ENCODE data around the gene HERC4.
"Not testable (repeated sequence)": the region's sequence is repeated elsewhere in the genome, so short reads cannot be mapped to it uniquely, and the experiment has no call there.

HERC4 gene

DNA sequence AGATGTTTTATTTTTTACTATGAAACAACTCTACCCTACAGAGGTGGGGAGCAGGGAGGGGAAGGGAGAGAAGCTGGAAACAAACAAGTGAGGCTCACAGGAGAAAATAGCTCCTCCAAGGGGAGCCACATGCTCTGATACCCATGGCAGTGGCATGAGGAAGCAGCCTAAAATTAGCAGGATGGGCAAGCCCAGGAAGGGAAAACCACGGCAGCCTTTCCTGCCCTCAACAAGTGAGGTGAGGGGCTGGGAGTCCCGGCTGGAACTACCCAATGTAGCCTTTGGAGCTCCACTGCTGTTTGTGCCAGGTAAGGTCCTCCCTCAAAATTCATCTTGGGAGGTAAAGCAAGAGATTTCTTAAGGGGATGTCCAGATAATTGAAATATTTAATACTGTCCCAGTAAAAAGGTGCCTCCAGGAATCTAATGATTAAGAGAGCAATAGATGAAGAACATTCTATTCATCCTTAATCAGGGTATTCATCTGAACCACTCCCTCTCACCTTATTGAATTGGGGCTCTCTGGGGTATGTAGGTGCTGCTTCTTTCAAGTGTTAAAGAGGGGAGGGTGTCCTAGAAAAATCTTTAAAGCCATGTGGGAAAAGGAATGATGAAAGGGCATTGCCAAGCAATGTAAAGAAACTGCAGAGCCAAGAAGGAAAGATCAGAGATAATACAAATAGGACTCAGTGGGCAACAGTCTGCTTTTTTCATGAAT, 12.8 kb upstream of the HERC4 start:
- DNase-seq = no peak

DNA sequence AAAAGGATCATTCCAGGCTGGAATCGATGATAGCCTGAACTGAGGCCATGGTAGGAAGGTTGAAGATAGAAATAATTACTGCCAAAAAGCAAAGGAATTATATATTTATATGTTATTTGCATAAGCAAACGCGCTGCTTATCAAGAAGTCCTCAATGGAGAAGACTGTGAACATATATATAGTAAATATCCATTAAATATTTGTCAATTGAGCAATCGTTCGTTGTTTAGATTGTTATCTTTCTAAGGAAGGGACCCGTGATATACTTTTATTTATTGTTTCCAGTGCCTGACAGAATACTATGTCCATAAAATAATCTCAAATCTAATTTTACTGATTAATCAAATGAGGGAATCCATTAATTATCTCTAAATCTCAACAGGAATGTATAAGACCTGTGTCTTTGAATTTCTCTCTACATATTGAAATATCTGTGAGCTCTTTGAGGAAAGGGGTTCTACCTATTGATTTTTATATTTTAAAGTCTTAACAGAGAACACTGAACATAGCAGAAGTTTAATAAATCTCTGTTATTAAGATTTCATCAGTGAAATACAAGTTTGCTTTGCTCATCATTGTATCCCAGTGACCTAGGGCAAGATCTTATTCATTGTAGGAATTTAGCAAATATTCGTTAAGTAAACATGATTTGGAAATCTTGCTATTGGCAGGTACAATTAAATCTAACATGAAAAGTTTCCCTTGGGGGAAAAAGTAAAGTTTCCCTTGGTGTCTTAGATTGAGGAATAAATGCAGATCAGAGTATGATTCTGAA, 12.0 kb upstream of the HERC4 start:
- no peak for DNase-seq

DNA sequence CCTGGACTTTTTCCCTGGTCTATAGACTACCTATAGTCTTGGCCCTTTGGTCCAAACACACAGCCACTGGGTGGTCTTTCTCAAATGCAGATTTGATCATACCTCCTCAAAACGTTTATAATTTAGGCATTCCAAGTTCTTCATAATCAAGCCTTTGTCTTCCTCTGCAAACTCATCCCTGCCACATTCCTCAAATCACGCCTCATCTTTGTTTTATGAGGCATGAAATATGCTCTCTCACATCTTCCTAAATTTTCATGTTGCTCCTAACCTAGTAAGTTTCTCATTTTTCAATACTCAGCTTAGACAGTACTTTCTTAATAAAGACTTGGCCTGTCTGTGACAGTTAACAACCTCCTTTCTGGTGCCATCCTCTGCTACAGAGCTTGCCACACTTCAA, 10.9 kb upstream of the HERC4 start:
- DNase-seq = no peak

DNA sequence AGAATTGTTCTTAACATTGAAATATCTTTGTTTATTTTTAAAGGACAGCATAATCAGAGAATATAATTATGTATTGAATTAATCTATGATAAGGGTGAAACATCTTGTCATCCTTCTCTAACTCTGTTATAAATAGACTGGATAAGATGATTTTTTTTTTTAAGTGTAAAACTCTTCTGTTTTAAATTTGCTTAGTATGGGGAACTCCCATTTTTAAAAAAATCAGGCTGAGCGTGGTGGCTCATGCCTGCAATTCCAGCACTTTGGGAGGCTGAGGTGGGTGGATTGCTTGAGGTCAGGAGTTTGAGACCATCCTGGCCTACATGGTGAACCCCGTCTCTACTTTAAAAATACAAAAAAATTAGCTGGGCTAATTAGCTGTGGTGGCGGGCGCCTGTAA, 9.4 kb upstream of the HERC4 start:
- no peak for DNase-seq

DNA sequence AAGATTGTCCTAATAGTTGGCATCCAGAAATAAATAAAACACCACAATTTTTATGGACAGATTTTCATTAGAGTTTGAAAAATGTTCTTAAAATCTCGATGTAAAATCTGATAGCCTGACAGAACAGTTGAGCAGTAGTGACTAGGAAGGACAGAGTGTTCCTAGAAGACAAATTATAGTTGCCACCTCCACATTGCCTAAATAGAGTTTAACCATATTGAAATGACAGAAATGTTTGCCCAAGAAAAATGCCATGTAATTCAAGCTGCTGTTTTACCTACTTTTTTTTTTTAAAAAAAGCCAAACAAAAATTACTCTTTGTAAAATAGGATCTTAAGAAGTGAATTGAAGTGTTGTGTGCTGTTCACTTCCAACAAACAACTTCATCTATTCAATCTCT, 8.9 kb upstream of the HERC4 start:
- DNase-seq = no peak

DNA sequence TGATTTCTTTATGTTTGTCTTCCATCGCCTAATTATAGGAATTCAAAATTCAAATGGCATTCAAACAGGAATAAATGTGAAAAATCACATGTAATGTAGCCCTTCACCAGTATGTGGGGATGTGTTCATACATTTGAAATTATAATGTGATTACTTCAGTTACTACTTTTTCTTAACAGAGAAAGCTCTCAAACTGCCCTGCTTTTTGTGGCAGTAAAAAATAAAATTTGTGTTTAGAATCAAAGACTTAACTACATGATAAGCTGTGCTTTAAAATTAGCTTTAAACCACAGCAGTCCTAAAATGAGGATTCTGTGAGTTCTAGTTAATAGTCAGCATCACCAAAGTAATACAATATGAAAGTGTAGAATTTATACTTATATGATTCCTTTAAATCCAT, 7.8 kb upstream of the HERC4 start:
- no peak for DNase-seq

DNA sequence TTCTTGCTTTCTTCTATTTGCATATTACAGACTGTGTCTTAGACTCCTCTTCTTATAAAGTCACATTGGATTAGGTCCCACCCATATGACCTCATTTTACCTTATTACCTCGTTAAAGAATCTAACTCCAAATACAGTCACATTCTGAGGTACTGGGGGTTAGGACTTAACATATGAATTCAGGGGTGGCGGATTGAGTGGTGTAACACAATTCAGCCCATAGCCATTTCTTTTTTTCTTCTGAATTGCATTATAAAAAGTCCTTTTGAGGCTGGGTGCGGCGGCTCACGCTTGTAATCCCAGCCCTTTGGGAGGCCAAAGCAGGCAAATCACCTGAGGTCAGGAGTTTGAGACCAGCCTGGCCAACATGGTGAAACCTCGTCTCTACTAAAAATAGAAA, 6.8 kb upstream of the HERC4 start:
- no peak for DNase-seq

DNA sequence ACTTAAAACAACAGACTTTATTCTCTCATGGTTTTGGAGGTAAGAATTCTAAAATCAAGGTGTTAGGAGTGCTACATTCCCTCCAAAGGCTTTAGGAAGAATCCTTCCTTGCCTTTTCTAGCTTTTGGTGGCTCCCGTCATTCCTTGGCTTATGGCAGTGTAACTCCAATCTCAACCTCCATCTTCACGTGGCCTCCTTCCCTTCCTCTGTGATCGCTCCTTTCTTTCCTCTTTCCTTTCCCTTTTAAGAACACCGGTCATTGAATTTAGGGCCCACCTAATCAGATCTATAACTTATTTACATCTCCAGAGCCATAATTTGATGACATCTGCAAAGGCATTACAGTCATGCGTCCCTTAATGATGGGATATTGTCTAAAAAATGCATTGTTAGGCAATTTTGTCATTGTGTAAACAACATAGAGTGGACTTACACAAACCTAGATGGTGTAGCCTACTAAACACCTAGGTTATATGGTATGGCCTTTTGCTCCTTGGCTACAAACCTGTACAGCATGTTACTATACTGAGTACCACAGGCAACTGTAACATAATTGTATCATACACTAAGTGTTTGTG, 5.9 kb upstream of the HERC4 start:
- no peak for DNase-seq

DNA sequence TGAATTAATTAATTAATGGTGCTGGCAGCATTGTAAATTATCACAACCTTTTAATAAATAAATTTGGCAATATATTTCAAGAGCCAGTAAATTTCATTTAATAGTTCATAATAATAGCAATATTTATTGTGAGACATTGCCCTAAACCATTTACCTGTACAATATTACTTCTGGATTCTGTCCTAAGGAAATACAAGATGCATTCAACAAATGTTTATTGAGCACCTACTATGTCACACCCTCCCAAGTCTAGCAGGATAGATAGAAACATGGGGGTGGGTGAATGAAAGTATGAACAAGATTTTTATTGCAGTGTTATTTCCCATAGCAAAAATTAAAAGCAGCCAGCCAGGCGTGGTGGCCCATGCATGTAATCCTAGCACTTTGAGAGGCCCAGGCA, 4.4 kb upstream of the HERC4 start:
- DNase-seq = no peak

DNA sequence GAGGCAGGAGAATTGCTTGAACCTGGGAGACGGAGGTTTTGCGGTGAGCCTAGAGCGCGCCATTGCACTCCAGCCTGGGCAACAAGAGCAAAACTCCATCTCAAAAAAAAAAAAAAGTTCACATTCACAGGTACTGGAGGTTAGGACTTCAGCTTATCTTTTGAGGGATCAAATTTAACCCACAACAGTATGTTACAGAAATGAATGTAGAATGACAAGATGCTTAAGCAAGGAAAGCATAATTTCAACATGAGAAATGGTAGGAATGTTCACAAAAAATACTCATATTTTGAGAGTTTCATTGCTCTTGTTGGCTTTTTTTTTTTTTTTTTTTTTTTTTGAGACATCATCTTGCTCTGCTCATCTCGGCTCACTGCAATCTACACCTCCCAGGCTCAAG, 1.9 kb upstream of the HERC4 start:
- no peak for DNase-seq

DNA sequence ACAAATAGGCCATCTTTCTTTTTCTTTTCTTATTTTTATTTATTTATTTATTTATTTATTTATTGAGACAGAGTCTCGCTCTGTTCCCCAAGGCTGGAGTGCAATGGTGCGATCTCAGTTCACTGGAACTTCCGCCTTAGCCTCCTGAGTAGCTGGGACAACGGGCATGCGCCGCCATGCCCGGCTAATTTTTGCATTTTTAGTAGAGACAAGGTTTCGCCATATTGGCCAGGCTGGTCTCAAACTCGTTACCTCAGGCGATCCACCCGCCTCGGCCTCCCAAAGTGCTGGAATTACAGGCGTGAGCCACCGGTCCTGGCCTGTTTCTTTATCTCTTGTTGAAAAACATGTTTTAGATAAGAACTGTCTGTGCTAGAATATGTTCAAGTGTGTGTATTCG, 998 bp upstream of the HERC4 start:
- DNase-seq = not testable (repeated sequence)

DNA sequence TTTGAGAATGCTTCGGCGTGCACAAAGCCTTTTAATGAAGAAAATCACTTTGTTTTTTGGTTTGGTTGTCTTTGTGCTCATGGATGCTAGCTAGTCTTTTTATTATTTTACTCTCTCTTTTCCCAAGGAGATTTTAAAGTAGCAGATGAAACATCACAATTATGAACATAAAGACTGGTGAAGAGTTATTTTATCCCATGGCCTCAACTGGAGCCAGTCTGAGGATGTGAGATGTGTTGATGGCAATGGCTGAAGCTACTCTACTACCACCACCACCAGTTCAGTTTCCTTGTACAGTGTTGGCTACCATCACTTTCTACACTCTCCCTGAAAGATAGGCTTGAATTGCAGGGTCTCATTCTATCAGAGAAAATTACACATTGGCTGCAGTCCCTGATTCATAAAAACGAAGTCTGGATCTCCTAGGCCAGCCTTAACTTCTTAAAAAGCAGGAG, 494 bp upstream of the HERC4 start:
- DNase-seq = no peak

DNA sequence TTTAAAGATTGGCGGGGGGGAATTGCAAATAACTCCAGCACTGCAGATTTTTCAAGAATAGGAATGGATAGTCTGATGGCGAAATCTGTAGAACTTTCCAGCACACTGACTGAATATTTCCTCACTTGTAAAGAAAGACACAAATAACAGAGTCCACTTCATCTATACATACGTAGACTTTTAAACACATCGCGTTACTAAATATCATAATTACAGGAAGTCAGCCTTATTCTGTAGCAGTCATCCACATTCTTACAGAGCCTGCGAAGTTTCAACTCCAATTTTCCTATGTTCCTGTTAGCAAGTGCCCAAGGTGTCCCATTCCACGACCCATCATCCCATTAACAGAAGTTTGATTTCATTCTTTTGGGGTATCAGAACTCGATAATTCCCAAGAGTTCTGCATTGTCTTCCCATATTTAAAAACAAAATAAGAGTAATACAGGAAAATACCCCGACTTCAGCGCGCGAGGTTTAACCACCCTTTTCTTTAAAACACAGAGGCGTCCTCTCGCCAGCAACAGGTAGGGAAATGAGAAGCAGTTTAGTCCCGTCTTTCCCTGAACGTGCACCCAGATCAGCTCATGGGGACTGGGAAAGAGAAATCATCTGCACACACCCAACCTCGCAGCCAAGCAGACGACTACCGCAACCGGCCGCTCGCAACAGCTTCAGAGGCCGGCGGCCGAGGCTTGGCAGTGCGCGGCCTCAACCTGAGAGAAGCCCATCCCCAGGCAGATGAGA, 880 bp downstream of the HERC4 start:
- DNase-seq = no peak

DNA sequence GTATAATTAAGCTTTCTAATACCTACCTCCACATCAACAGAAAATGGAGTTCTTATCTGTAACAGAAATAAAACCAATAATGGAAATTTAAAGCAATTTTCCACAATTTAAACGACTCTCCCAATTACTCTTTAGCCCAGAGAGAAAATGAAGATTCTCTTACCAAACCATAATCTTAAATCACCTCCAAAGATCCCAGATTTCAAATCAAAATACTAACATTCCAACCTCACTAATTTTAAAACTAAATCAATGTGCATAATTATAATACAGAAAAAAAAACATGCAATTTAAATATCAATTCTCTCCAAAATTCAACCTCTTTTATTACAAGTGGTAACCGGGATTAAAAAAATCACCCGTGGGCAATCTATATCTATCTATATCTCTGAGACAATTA, 1.5 kb downstream of the HERC4 start:
- no peak for DNase-seq

DNA sequence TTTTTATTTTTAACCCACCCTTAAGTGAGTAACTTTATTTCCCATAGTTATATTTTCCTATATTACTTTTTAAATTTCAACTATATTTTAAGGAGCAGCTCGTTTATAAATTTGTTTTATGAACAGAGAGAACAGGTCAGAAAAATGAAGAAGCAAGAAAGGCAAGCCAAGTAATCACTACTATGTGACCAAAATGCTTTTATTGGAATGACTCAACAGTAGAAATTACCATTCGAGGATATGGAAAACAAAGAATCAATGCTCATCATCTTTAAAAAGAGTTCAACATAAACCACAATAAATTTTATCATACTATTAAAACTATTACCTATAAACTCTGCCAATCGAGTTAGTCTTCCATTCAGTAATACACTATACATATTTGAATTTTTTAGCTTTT, 7.6 kb downstream of the HERC4 start:
- DNase-seq = no peak

DNA sequence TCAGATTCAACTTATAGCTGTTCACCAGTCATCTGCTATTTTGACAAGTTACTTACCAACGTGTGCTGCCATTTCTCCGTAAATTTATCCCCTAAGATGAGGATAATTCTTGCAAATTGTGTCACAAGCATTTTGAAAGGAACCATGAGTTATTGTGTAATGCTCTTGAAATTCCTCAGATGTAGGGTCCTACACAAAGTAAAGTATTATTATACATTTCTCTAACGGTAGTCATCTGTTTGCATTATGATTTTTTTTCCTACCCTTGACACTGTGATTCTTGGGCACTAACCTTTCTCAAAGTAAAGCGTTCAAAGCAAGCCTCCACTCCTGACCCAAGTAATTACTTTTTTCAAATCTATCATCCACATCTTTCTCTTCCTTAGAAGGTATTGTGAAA, 8.1 kb downstream of the HERC4 start:
- DNase-seq = no peak

DNA sequence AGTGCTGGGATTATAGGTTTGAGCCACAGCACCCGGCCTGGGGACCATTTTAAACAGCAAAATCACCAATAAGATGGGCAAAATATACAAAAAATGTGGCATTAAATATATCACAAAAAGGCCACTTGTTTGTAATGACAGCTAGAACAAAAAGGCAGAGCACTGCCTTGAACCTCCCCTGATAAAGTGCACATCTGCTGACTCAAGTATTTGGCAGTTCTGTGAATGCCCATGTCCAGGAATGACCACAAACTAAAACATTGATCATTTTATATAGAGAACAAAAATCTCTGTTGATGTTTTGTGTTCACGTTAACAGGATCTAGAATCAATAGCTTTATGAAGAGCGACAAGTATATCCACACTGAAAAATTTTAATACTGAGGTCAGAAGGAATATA, 21.5 kb downstream of the HERC4 start:
- no peak for DNase-seq

DNA sequence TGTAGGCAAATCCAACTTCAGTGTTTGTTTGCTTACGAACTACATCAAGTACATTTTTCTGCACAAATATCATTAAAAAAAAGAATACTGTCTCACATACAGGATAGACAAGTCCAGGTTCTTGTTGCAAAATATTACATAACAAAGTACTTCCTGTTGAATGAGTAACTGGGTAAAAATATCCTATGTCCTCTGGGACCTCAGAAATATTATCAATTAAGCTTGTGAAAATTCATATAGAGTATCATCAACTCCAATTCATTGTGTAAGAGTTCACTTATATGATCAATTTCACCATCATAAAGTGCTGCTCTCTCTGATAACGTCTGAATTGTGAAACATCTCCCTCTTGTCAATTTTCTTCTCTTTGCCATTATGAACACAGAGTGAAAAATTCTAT, 22.6 kb downstream of the HERC4 start:
- no peak for DNase-seq

DNA sequence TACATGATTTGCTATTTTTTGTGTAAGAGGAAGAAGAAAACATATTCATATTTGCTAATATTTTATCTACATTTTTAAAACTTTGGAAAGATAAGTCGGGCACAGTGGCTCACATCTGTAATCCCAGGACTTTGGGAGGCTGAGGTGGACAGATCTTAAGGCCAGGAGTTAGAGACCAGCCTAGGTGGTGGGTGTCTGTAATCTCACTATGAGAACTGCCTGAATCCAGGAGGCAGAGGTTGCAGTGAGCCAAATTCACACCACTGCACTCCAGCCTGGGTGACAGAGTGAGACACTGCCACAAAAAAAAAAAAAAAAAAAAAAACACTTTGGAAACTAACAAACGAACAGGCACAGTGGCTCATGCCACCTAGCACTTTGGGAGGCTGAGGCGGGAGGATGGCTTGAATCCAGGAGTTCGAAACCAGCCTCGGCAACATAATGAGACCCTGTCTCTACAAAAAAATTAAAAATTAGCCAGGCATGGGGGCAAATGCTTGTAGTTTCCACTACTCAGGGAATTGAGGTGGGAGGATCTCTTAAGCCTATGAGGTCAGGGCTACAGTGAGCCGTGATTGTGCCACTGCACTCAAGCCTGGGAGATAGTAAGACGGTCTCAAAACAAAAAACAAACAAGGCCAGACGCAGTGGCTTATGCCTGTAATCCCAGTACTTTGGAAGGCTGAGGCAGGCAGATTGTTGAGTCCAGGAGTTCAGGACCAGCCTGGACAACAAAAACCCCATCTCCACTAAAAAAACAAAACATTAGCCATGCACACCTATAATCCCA, 25.6 kb downstream of the HERC4 start:
- DNase-seq = no peak

DNA sequence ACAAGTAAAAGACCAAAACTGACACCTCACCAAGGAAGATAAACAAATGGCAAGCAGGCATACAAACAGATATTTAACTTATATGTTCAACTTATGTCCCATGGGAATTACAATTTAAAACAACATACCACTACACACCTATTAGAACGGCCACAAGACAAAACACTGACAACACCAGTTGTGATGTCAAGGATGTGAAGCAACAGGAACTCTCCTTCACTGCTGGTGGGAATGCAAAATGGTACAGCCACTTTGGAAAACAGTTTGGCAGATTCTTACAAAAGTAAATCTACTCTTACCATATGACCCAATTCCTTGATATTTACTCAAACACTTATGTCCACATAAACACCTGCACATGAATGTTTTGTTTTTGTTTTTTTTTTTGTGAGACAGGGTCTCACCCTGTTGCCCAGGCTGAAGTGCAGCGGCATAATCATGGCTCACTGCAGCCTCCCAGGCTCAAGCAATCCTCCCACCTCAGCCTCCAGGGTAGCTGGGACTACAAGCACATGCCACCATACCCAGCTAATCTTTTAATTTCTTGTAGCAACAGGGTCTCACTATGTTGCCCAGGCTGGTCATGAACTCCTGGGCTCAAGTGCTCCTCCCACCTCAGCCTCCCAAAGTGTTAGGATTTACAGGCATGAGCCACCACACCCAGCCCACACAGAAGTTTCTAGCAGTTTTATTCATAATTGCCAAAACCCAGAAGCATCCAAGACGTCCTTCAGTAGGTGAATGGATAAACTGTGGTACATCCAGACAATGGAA, 27.3 kb downstream of the HERC4 start:
- no peak for DNase-seq

DNA sequence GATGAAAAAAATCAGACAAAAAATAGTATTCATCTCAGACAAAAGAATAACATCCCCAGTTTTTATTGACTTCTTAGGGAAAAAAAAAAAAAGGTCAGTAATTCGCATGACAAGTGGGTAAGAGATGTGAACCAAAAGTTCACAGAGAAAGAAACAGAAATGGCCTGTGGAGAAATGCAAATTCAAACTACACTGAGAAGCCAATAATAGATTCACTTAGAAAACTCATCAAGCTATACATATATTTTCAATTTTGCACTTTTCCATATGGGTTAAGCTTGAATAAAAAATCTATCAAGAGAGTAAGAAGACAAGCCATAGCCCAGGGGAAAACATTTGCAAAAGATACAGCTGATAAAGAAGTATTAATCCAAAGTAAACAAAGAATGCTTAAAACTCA, 28.0 kb downstream of the HERC4 start:
- DNase-seq = no peak

DNA sequence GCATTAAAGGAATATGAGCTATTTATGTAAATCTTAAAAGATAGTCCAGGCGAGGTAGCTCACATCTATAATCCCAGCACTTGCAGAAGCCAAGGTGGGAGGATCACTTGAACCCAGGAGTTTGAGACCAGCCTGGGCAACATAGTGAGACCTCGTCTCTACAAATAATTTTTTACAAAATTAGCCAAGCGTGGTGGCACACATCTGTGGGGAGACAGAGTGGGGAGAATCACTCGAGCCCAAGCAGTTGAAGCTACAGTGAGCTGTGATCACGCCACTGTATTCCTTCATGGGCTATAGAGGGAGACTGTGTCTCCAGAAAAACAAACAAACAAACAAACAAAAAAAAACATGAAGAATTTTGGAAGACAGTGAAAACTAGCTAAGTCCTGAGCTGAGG, 28.4 kb downstream of the HERC4 start:
- DNase-seq = no peak

Measured in NCI-H187 treated with DMSO at 0.1 percent for 48 hours (cell line).